ENCODE data around the gene DOCK1. TPM values are rescaled to one million over a fixed set of nuclear protein-coding genes. Genes with fewer than 3 reads are reported as not detected.
"Not testable (repeated sequence)": the region's sequence is repeated elsewhere in the genome, so short reads cannot be mapped to it uniquely, and the experiment has no call there.

The DOCK1 gene
- total RNA-seq = under 1 TPM; 0.34 to 0.67 TPM

- peaks cover 22% of the 10 kb centered on the region for H3K27me3 Mint-ChIP-seq
- no peaks in the 10 kb centered on the region for H3K9me3 Mint-ChIP-seq
- H3K27ac Mint-ChIP-seq = no peak within 1 kb of the TSS
- H3K4me1 Mint-ChIP-seq = no peaks in the 10 kb centered on the region
- H3K4me3 Mint-ChIP-seq = peak within 1 kb of the TSS; percentile 33
- no peaks in the 10 kb centered on the region for H3K36me3 Mint-ChIP-seq (ENCODE audit: low read depth)
- ATAC-seq (replicated peaks) = no peak
Observed at GRCh38 chr10:126904818-126905701, at the start of gene DOCK1. Gene DOCK1 (plus strand): TSS chr10:126905428. CDS start chr10:126905518, 90 bp downstream.

DNA sequence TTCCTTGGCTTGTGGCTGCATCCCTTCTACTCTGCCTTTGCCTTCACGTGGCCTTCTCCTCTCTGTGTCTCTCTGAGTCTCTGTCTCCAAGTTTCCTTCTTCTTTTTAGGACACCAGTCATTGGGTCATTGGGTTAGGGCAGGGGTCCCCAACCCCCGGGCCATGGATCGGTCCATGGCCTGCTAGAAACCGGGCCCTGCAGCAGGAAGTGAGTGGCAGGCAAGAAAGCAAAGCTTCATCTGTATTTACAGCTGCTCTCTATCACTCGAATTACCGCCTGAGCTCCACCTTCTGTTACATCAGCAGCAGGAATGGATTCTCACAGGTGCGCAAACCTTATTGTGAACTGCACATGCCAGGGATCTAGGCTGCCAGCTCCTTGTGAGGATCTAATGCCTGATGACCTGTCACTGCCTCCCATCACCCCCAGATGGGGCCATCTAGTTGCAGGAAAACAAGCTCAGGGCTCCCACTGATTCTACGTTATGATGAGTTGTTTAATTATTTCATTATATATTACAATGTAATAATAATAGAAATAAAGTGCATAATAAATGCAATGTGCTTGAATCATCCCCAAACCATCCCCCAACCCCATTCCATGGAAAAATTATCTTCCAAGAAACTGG lies 47.9 kb upstream of the DOCK1 start:
- H3K36me3 Mint-ChIP-seq (ENCODE audit: low read depth) = no peaks in the 10 kb centered on the region
- no peaks in the 10 kb centered on the region for H3K4me1 Mint-ChIP-seq
- H3K27me3 Mint-ChIP-seq = peaks cover 4% of the 10 kb centered on the region
- H3K27ac Mint-ChIP-seq = no peak overlapping the region
- H3K4me3 Mint-ChIP-seq = no peak overlapping the region
- no peak for ATAC-seq (replicated peaks)
- H3K9me3 Mint-ChIP-seq = peaks cover 5% of the 10 kb centered on the region

GRCh38 chr10:126867567-126868365 lies 37.5 kb upstream of the DOCK1 start:
- Mint-ChIP-seq H3K36me3 (ENCODE audit: low read depth) (no peaks in the 10 kb centered on the region), H3K9me3 (peaks cover 7% of the 10 kb centered on the region), H3K4me1 (no peaks in the 10 kb centered on the region), H3K27ac (no peak overlapping the region), H3K4me3 (no peak overlapping the region), H3K27me3 (no peaks in the 10 kb centered on the region)
- no peak for ATAC-seq (replicated peaks)

DNA sequence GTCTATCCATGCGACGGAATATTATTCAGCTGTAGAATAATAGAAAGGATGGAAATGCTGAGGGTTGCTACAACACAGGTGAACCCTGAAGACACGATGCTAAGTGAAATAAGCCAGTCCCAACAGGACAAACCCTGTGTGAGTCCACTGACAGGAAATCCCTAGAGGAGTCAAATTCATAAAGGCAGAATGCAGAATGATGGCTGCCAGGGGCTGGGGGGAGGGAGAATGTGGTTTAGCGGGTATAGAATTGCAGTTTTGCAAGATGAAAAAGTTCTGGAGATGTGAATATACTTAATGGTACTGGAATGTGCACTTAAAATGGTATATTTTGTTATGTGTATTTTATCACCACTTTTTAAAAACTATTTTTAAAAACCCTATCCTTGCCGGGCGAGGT lies 36.9 kb upstream of the DOCK1 start:
- ATAC-seq (replicated peaks) = no peak
- Mint-ChIP-seq H3K9me3 (peaks cover 7% of the 10 kb centered on the region), H3K27me3 (no peaks in the 10 kb centered on the region), H3K4me3 (no peak overlapping the region), H3K27ac (no peak overlapping the region), H3K4me1 (no peaks in the 10 kb centered on the region), H3K36me3 (ENCODE audit: low read depth) (no peaks in the 10 kb centered on the region)

- H3K27ac Mint-ChIP-seq = no peak overlapping the region
- ATAC-seq (replicated peaks) = no peak
- H3K27me3 Mint-ChIP-seq = no peaks in the 10 kb centered on the region
- H3K4me3 Mint-ChIP-seq = no peak overlapping the region
- no peaks in the 10 kb centered on the region for H3K36me3 Mint-ChIP-seq (ENCODE audit: low read depth)
- H3K9me3 Mint-ChIP-seq = peaks cover 2% of the 10 kb centered on the region
- no peaks in the 10 kb centered on the region for H3K4me1 Mint-ChIP-seq
Observed at GRCh38 chr10:126872135-126872534, 33.1 kb upstream of the DOCK1 start.

DNA sequence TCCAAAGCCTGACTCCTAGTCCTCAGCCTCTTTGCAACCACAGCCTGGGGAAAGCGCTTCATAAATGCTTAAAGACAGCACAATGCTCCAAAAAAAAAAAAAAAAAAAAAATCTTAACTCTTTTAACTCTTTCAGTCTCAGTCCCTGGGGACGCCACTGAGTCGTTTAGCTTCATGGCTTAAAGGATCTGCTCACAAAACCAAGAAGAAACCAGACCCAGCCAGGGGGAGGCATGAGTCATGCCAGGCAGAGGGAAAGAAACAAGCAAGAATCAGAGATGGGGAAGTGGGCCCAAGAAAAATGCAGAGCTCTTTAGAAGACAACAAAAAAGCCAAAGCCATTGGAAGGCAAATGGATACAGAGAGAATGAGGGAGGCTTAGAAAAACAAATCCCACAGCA lies 32.5 kb upstream of the DOCK1 start:
- Mint-ChIP-seq H3K4me3 (no peak overlapping the region), H3K4me1 (no peaks in the 10 kb centered on the region), H3K9me3 (no peaks in the 10 kb centered on the region), H3K27ac (no peak overlapping the region), H3K36me3 (ENCODE audit: low read depth) (no peaks in the 10 kb centered on the region), H3K27me3 (no peaks in the 10 kb centered on the region)
- ATAC-seq (replicated peaks) = no peak

- H3K4me1 Mint-ChIP-seq = no peaks in the 10 kb centered on the region
- H3K9me3 Mint-ChIP-seq = no peaks in the 10 kb centered on the region
- no peak overlapping the region for H3K27ac Mint-ChIP-seq
- no peaks in the 10 kb centered on the region for H3K36me3 Mint-ChIP-seq (ENCODE audit: low read depth)
- no peaks in the 10 kb centered on the region for H3K27me3 Mint-ChIP-seq
- H3K4me3 Mint-ChIP-seq = no peak overlapping the region
- no peak for ATAC-seq (replicated peaks)
Observed at GRCh38 chr10:126876456-126876855, 28.8 kb upstream of the DOCK1 start.

- ATAC-seq (replicated peaks) = no peak
- Mint-ChIP-seq H3K36me3 (ENCODE audit: low read depth) (no peaks in the 10 kb centered on the region), H3K9me3 (no peaks in the 10 kb centered on the region), H3K27me3 (no peaks in the 10 kb centered on the region), H3K4me1 (no peaks in the 10 kb centered on the region), H3K27ac (no peak overlapping the region), H3K4me3 (no peak overlapping the region)
Observed at GRCh38 chr10:126877390-126877789, 27.8 kb upstream of the DOCK1 start.

DNA sequence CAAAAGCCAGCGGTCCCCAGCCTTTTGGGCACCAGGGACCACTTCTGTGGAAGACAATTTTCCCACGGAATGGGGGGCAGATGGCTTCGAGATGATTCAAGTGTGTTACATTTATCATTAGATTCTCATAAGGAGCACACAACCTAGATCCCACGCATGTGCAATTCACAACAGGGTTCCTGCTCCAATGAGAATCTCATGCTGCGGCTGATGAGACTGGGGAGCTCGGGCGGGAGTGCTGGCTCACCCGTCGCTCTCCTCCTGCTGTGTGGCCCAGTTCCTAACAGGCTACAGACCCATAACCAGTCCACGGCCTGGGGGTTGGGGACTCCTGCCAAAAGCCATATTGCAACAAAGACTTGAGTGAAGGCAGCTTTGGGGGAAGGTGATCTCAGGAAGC lies 26.6 kb upstream of the DOCK1 start:
- Mint-ChIP-seq H3K27me3 (no peaks in the 10 kb centered on the region), H3K4me3 (no peak overlapping the region), H3K9me3 (no peaks in the 10 kb centered on the region), H3K36me3 (ENCODE audit: low read depth) (no peaks in the 10 kb centered on the region), H3K27ac (no peak overlapping the region), H3K4me1 (no peaks in the 10 kb centered on the region)
- ATAC-seq (replicated peaks) = no peak

DNA sequence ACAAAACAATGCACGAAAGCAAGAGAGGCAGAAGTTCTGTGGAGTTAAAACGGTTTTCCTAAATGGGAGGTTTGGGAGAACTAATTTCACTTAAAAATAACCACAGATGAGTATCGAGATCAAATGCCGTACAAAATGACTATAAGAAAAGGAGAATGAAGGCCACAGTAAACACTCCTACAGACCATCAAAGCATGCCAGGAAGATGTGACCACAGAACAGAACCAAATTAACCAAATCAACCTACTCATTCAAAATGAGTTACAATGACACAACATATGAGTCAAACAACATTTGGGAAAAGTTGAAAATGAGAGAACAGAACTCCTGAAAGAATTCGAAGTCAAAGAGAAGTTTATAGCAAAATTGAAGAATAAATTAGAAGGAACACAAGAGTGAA lies 24.3 kb upstream of the DOCK1 start:
- ATAC-seq (replicated peaks) = no peak
- Mint-ChIP-seq H3K4me1 (no peaks in the 10 kb centered on the region), H3K9me3 (no peaks in the 10 kb centered on the region), H3K4me3 (no peak overlapping the region), H3K27me3 (no peaks in the 10 kb centered on the region), H3K36me3 (ENCODE audit: low read depth) (no peaks in the 10 kb centered on the region), H3K27ac (no peak overlapping the region)

- H3K27ac Mint-ChIP-seq; H3K4me3 Mint-ChIP-seq; H3K36me3 Mint-ChIP-seq (ENCODE audit: low read depth); H3K4me1 Mint-ChIP-seq; ATAC-seq (replicated peaks); H3K27me3 Mint-ChIP-seq; H3K9me3 Mint-ChIP-seq: not testable (repeated sequence)
Observed at GRCh38 chr10:126882055-126882454, 23.2 kb upstream of the DOCK1 start.

DNA sequence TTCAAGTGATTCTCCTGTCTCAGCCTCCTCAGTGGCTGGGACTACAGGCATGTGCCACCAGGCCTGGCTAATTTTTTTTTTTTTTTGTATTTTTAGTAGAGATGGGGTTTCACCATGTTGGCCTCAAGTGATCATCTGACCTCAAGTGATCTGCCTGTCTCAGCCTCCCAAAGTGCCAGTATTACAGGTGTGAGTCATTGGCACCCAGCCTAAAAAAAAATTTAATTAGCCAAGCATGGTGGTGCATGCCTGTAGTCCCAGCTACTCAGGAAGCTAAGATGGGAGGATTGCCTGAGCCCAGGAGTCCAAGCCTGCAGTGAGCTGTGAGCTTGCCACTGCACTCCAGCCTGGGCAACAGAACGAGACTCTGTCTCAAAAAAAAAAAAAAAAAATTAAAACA lies 16.8 kb upstream of the DOCK1 start:
- H3K27me3 Mint-ChIP-seq; H3K9me3 Mint-ChIP-seq; H3K27ac Mint-ChIP-seq; ATAC-seq (replicated peaks); H3K4me1 Mint-ChIP-seq; H3K4me3 Mint-ChIP-seq; H3K36me3 Mint-ChIP-seq (ENCODE audit: low read depth): not testable (repeated sequence)

- H3K27ac Mint-ChIP-seq = no peak overlapping the region
- peaks cover 8% of the 10 kb centered on the region for H3K9me3 Mint-ChIP-seq
- H3K27me3 Mint-ChIP-seq = no peaks in the 10 kb centered on the region
- no peak for ATAC-seq (replicated peaks)
- H3K4me1 Mint-ChIP-seq = no peaks in the 10 kb centered on the region
- H3K36me3 Mint-ChIP-seq (ENCODE audit: low read depth) = no peaks in the 10 kb centered on the region
- no peak overlapping the region for H3K4me3 Mint-ChIP-seq
Observed at GRCh38 chr10:126889421-126889820, 15.8 kb upstream of the DOCK1 start.

DNA sequence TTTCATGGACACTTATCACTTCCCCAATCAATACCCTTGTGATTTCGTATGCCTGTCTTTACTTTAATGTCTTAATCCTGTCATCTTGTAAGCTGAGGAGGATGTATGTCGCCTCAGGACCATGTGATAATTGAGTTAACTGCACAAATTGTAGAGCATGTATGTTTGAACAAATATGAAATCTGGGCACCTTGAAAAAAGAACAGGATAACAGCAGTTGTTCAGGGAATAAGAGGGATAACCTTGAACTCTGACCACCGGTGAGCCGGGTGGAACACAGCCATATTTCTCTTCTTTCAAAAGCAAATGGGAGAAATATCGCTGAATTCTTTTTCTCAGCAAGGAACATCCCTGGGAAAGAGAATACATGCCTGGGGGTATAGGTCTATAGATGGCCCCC lies 14.4 kb upstream of the DOCK1 start:
- not testable (repeated sequence) for H3K27me3 Mint-ChIP-seq; H3K4me3 Mint-ChIP-seq; H3K9me3 Mint-ChIP-seq; H3K27ac Mint-ChIP-seq; H3K36me3 Mint-ChIP-seq (ENCODE audit: low read depth); ATAC-seq (replicated peaks); H3K4me1 Mint-ChIP-seq
